Endometrial microvascular endothelial cells (primary cell): Measurements from ENCODE around the gene SLF1. TPM values are rescaled to one million over a fixed set of nuclear protein-coding genes. Genes with fewer than 3 reads are reported as not detected.

ENCODE experiments used
- in situ Hi-C: cut with HindIII; loops from 2 replicates; pipeline ENCODE4 v1.10.0; 2017; ENCODE audit warnings: low sequenced_read_pairs, low pct_unique_long_range_greater_than_20kb; ENCODE audit errors: inconsistent ontology term
- total RNA-seq: library from RNA; depleted of rRNA; stranded (reverse); fragments of >200 nt; gene quantifications from one replicate; pipeline ENCODE4 v1.2.3, GENCODE V29; 2015; ENCODE audit errors: inconsistent ontology term

The SLF1 gene
- total RNA-seq, 1 donor from 2014 or later: 10.9 TPM

DNA sequence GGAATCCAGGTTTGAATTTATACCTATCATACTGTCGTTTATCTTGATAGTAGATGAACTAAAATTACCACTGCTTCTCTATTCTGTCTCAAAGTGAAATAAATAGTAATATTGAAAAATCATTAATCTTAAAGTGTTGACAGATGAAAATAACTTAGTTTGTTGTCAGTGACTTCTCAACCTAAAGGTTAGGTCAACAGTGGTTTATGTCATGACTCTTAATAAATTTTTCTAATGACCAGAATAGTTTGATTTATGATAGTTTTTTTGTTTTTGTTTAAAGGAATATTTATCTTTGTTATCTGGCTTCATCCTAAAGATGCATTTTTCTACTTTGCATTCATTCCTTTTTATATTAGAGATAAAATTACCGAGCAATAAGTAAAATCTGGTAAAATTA lies 81.1 kb downstream of the SLF1 start:
- in situ Hi-C loops: no loop called here

- in situ Hi-C loops: no loop called here
Measured at GRCh38 chr5:94700592-94700991, 82.1 kb downstream of the SLF1 start.

DNA sequence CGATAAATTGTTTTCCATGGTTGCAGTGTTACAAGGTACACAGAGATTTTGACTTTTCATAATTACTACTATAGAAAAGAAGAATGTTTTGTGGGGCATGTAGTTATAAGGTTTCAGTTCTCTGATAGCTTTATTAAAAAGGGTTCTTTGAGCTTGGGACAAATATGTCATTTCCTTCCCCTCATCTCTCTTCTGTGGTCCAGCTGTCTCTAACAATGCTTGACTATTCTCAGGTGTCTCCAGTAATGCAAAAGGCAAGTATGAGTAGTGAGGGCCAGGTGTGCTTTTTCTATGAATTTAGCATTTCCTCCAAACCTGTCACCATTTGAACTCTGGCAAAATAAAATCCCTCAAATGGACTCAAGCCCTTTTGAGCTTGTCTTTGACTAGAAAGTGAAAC lies 84.3 kb downstream of the SLF1 start:
- in situ Hi-C loops: no loop called here

DNA sequence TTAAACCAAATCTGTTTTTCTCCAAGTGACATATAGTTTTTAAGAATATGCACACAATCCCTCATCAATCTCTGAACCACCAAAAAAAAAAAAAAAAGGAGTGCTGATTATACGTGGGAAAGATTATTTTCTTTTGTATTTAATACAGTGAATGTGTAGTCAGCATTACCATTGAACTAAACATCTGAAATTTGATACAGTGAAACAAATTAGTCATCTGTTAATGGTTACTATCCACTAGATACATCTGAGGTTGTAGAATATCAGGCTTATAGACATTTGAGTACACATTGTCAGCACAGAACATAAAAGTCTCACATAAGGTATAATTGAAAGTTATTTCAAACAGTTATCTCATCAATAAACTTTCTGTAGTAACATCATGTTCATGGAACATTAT lies 87.0 kb downstream of the SLF1 start:
- in situ Hi-C loops: no loop called here

DNA sequence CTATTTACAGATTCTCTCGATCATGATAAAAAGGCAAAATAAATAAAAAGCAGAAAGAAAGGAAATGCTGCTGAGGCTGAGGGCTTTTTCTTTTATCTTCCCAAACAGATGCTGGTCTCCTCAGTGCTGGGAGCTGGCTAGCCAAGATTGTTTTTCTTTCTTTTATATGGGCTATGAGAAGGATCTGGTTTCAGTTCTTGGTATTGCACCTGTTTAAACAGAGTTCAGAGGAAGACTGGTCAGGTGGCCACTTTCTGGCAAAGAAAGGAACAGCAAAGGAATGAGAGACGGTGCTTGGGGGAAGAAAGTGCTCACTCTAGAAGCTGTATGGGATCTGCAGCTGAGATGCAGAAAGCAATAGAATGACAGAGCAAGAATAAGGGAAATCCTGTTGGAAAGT lies 88.9 kb downstream of the SLF1 start:
- in situ Hi-C loops: no loop called here

DNA sequence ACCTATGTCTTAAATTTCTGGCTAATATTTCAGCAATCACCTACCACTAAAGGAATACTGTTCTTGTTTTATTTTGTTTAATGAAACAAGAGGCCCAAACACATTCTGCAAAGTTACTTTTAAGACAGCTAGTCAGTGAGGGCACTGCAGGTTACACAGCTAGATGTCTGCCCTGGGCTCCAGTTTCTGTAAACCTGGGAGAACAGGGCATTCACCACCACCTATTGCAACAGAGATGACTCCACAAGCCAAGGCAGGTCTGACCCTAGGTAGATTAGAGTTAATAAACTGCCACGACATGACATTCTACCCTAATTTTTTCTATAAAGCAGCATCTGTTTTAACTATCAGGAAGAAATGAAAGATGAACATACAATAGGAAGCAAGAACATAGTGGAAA lies 90.8 kb downstream of the SLF1 start:
- in situ Hi-C loops: no loop called here

- in situ Hi-C loops: no loop called here
Measured at GRCh38 chr5:94711785-94712184, 93.3 kb downstream of the SLF1 start.

GRCh38 chr5:94715768-94716167 lies 97.3 kb downstream of the SLF1 start:
- in situ Hi-C loops: no loop called here

DNA sequence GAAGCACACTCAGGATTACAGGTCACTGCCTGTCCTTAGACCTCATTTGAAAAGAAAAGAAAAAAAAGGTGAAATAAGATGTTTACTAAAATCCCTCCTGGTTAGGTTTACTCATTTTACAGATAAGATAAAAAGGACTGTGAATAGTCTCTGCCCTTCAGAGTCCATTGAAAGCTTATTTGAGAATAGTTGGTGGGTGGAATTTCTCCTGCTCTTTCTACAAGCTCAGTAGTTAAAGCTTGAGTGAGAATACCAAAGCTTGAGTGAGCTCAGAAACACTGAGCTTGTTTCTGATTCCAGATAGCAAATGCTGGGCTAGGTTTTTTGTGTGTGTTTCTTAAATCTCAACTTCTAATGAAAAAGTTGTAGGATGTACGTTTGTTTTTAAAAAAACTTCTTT lies 106.7 kb downstream of the SLF1 start:
- in situ Hi-C loops: no loop called here

DNA sequence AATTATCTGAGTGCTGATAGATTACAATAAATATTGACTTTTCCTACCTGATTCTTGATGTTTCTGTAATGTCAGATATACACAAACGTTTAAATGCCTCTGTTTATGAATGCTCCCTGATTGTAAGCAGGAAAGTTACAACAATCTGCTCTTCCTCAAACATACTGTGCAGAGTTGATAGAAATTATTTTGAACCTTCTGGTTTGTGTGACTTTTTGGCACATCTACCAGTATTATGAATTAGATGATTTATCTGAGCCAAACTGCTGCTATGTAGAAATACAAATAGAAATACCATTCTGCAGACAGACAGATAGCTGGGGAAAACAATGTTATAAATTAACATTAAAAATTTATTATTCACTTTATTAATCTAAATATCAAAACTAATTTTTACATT lies 113.0 kb downstream of the SLF1 start:
- in situ Hi-C loops: no loop called here

- in situ Hi-C loops: no loop called here
Measured at GRCh38 chr5:94736498-94736897, 118.0 kb downstream of the SLF1 start.

DNA sequence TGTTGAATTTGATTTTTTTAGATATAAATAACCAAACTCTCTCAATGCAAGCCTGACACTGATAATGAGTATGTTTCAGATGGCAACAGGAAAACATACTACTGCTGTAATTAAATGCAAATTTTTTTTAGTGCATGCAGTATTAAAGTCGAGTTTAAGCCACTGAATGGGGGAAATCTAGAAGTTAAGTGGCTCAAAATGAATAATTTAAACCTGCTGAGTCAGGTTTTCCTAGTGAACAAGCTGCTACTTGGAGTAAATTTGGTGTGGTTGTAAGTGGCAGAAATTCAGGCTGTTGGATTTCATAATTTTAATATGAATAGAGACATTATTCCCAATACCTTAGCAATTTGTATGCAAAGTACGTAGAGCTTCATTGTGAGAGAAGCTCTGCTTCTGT lies 121.8 kb downstream of the SLF1 start:
- in situ Hi-C loops: no loop called here

DNA sequence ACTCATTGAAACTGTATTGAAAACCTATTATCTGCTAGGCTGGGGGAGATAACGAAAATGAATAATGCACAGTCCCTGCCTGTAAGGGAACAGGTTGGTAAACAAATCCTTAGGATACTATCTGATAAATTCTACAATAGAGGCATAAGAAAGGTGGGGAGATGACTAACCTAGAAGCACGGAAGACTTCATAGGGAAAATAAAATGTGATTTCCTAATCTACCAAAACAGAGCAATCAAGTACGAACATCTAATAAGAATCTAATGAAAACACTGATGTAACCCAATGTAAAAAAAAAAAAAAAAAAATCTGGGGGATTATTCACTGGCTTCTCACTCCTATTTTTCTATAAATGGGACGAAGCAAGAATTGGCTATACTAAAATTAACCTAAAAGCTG lies 124.4 kb downstream of the SLF1 start:
- in situ Hi-C loops: no loop called here

- in situ Hi-C loops: no loop called here
Measured at GRCh38 chr5:94744906-94745305, 126.4 kb downstream of the SLF1 start.

DNA sequence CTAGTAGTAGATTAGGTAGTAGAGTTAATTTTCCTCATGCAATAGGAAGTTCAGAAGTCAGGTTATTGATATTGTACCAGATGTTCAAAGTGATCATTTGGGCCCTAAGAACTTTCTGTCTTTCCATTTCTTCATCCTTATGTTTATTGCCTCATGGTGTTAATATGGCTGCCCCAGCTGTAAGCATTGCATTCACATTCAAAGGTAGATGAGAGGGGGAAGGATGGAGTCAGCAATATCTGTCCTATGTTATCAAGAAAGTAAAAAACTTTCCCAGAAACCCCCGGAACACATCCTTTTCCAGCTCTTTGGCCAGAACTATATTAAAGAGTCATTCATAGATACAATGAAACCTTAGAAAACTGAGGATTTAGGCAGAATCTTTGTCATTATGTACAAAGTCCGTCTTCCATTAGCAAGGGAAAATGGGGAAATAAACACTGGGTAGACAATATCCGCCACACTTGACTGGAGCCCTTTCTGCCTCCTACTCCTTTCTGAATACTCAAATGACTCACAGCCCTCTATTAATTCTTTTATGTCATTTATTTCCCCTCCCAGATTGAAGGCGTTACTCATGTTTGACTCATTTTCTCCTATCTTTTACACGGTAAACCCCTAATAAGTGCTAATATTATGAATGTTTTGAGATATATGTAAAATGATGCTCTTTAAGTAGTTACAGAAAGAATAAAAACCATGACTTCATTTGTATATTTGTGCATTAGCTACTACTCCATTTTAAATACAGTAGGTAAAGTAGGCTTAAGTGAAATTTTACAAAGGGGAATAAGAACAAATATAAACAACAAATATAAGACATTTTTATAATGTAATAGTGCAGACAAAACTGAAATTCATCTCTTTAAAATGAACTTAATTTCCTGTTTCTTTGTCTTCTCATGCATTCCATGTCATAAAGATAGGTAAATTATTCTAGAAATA lies 127.6 kb downstream of the SLF1 start:
- in situ Hi-C loops: no loop called here

DNA sequence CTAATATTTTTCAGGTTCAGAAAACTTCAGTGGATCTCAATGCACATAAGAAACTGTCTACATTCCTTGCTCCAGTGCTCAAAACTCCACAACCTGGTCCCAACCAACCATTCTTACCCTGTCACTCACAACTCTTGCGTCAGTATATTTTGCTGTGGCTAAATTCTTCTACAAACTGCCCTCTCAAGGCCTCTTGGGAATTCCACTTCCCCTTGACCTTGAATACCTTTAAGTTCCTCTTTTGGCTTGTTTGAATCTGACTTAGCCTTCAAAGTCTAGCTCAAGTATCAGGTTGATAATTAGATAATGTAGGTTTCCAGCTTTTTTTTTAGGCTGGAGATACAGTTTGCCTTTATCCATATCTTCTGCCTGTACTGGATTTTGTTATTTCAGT lies 128.3 kb downstream of the SLF1 start:
- in situ Hi-C loops: no loop called here

Other genes with a start within 250 kb of the SLF1 start
- 0.46 TPM for gene KIAA0825, start 65 bp upstream of the SLF1 start, total RNA-seq